ENCODE results near the gene NEK11. TPM values are rescaled to one million over a fixed set of nuclear protein-coding genes. Genes with fewer than 3 reads are reported as not detected.

NEK11 gene
- polyA plus RNA-seq, 1 donor from 2014 or later = 6.1 TPM

- Histone ChIP-seq H3F3A (ENCODE audit: insufficient read depth, low read length, poor library complexity, severe bottlenecking) (no peaks in the 10 kb centered on the region), H3K9ac (ENCODE audit: low read length) (no peak overlapping the region), H3K9me2 (ENCODE audit: insufficient read depth, low read length) (no peaks in the 10 kb centered on the region), H3K79me2 (replicated peaks; ENCODE audit: insufficient read depth, low read length) (no peaks in the 10 kb centered on the region), H3K9me3 (ENCODE audit: low read length) (no peaks in the 10 kb centered on the region), H3K4me2 (ENCODE audit: low read length) (no peak overlapping the region), H3K4me3 (ENCODE audit: low read length) (no peak overlapping the region), H4K20me1 (ENCODE audit: insufficient read depth) (no peaks in the 10 kb centered on the region), H3K27ac (ENCODE audit: low read length) (no peak overlapping the region), H2AFZ (ENCODE audit: low read depth, low read length) (no peak overlapping the region), H3K36me3 (ENCODE audit: insufficient read depth, low read length) (peaks cover 14% of the 10 kb centered on the region), H3K27me3 (ENCODE audit: insufficient read depth, low read depth, low read length) (no peaks in the 10 kb centered on the region)
- TF ChIP-seq POLR2AphosphoS5 (IDR thresholded peaks at IDR 0.05) (no peak), RAD21 (conservative IDR thresholded peaks at IDR 0.05) (no peak), EP300 (conservative IDR thresholded peaks at IDR 0.05; ENCODE audit: poor library complexity, severe bottlenecking) (no peak), CTCF (IDR thresholded peaks at IDR 0.05; ENCODE audit: poor library complexity, severe bottlenecking) (no peak)
These were observed 18.9 kb upstream of the NEK11 start for GRCh38 chr3:131007782-131008181.

DNA sequence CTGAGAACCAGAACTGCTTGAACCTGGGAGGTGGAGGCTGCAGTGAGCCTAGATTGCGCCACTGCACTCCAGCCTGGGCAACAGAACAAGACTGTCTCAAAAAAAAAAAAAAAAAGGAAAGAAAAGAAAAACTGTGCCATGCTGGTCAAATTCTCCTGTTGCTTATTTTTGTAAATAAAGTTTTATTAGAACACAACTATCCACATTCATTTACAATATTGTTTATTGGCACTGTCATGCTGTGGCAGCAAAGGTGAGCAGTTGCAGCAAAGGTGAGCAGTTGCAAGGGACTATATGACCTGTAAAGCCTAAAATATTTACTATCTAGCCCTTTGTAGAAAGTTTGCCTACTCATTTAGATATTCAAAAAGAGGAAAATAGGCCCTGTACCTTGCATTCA, 18.4 kb upstream of the NEK11 start:
- Histone ChIP-seq H3K4me2 (ENCODE audit: low read length) (no peak overlapping the region), H2AFZ (ENCODE audit: low read depth, low read length) (no peak overlapping the region), H3K4me3 (ENCODE audit: low read length) (no peak overlapping the region), H3K36me3 (ENCODE audit: insufficient read depth, low read length) (peaks cover 12% of the 10 kb centered on the region), H3K79me2 (replicated peaks; ENCODE audit: insufficient read depth, low read length) (no peaks in the 10 kb centered on the region), H3K9me3 (ENCODE audit: low read length) (no peaks in the 10 kb centered on the region), H3K9ac (ENCODE audit: low read length) (no peak overlapping the region), H3F3A (ENCODE audit: insufficient read depth, low read length, poor library complexity, severe bottlenecking) (no peaks in the 10 kb centered on the region), H4K20me1 (ENCODE audit: insufficient read depth) (no peaks in the 10 kb centered on the region), H3K27me3 (ENCODE audit: insufficient read depth, low read depth, low read length) (no peaks in the 10 kb centered on the region), H3K9me2 (ENCODE audit: insufficient read depth, low read length) (no peaks in the 10 kb centered on the region), H3K27ac (ENCODE audit: low read length) (no peak overlapping the region)
- TF ChIP-seq CTCF (IDR thresholded peaks at IDR 0.05; ENCODE audit: poor library complexity, severe bottlenecking) = no peak
- TF ChIP-seq POLR2AphosphoS5 (IDR thresholded peaks at IDR 0.05) = no peak
- no peak for TF ChIP-seq EP300 (conservative IDR thresholded peaks at IDR 0.05; ENCODE audit: poor library complexity, severe bottlenecking)
- TF ChIP-seq MXI1 (conservative IDR thresholded peaks at IDR 0.05; ENCODE audit: poor library complexity, severe bottlenecking) = no peak
- TF ChIP-seq SMC3 (conservative IDR thresholded peaks at IDR 0.05; ENCODE audit: poor library complexity) = no peak

- Histone ChIP-seq H3K9me3 (ENCODE audit: low read length) (no peaks in the 10 kb centered on the region), H3K27ac (ENCODE audit: low read length) (no peak overlapping the region), H3K4me3 (ENCODE audit: low read length) (no peak overlapping the region), H3K4me2 (ENCODE audit: low read length) (no peak overlapping the region), H3K9ac (ENCODE audit: low read length) (no peak overlapping the region), H2AFZ (ENCODE audit: low read depth, low read length) (no peak overlapping the region), H3K27me3 (ENCODE audit: insufficient read depth, low read depth, low read length) (no peaks in the 10 kb centered on the region), H3F3A (ENCODE audit: insufficient read depth, low read length, poor library complexity, severe bottlenecking) (no peaks in the 10 kb centered on the region), H3K9me2 (ENCODE audit: insufficient read depth, low read length) (no peaks in the 10 kb centered on the region), H3K36me3 (ENCODE audit: insufficient read depth, low read length) (peaks cover 6% of the 10 kb centered on the region), H3K79me2 (replicated peaks; ENCODE audit: insufficient read depth, low read length) (no peaks in the 10 kb centered on the region), H4K20me1 (ENCODE audit: insufficient read depth) (no peaks in the 10 kb centered on the region)
- TF ChIP-seq TAF1 (IDR thresholded peaks at IDR 0.05; ENCODE audit: low read depth) = no peak
- TF ChIP-seq MXI1 (conservative IDR thresholded peaks at IDR 0.05; ENCODE audit: poor library complexity, severe bottlenecking) = no peak
- no peak for TF ChIP-seq RAD21 (conservative IDR thresholded peaks at IDR 0.05)
- no peak for TF ChIP-seq EP300 (conservative IDR thresholded peaks at IDR 0.05; ENCODE audit: poor library complexity, severe bottlenecking)
- TF ChIP-seq CTCF (IDR thresholded peaks at IDR 0.05; ENCODE audit: poor library complexity, severe bottlenecking) = no peak
- TF ChIP-seq, protein P1, sequence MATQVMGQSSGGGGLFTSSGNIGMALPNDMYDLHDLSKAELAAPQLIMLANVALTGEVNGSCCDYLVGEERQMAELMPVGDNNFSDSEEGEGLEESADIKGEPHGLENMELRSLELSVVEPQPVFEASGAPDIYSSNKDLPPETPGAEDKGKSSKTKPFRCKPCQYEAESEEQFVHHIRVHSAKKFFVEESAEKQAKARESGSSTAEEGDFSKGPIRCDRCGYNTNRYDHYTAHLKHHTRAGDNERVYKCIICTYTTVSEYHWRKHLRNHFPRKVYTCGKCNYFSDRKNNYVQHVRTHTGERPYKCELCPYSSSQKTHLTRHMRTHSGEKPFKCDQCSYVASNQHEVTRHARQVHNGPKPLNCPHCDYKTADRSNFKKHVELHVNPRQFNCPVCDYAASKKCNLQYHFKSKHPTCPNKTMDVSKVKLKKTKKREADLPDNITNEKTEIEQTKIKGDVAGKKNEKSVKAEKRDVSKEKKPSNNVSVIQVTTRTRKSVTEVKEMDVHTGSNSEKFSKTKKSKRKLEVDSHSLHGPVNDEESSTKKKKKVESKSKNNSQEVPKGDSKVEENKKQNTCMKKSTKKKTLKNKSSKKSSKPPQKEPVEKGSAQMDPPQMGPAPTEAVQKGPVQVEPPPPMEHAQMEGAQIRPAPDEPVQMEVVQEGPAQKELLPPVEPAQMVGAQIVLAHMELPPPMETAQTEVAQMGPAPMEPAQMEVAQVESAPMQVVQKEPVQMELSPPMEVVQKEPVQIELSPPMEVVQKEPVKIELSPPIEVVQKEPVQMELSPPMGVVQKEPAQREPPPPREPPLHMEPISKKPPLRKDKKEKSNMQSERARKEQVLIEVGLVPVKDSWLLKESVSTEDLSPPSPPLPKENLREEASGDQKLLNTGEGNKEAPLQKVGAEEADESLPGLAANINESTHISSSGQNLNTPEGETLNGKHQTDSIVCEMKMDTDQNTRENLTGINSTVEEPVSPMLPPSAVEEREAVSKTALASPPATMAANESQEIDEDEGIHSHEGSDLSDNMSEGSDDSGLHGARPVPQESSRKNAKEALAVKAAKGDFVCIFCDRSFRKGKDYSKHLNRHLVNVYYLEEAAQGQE (IDR thresholded peaks at IDR 0.05; ENCODE audit: borderline replicate concordance) = no peak
- TF ChIP-seq EZH2 (IDR thresholded peaks at IDR 0.05; ENCODE audit: borderline replicate concordance, insufficient read depth, low read length, poor library complexity, severe bottlenecking) = no peak
- no peak for TF ChIP-seq POLR2AphosphoS5 (IDR thresholded peaks at IDR 0.05)
- TF ChIP-seq SMC3 (conservative IDR thresholded peaks at IDR 0.05; ENCODE audit: poor library complexity) = no peak
These were observed 17.0 kb upstream of the NEK11 start for GRCh38 chr3:131009698-131010097.
